MM.1S (cell line): ENCODE measurements around the gene ASNSD1.

ENCODE experiments used
- CTCF ChIP-seq: fragments of 300-600 bp; sonication (generic); IDR thresholded peaks from 2 replicates; pipeline ENCODE4 v1.5.1; 2016; ENCODE audit warnings: antibody characterized with exemption, low read length, mixed read lengths
- EZH2 ChIP-seq: fragments of 300-600 bp; sonication (generic); optimal IDR thresholded peaks from 2 replicates; pipeline ENCODE3; 2017; ENCODE audit warnings: low read depth, mild to moderate bottlenecking, antibody characterized with exemption, low read length, mixed read lengths

- TF ChIP-seq CTCF (no peak), EZH2 (no peak)
Observed at GRCh38 chr2:189618197-189618596, 43.1 kb upstream of the ASNSD1 start.
